Inflammatory macrophage (primary cell): ENCODE results near the gene PMVK.
"Not testable (repeated sequence)": the region's sequence is repeated elsewhere in the genome, so short reads cannot be mapped to it uniquely, and the experiment has no call there.

Experiments
- DNase-seq, 2 donors: peaks; one replicate each; pipeline ENCODE4 v3.0.0-alpha.2; 2020 to 2022

The PMVK gene

GRCh38 chr1:154912755-154913154, 23.8 kb downstream of the PMVK start:
- no peak for DNase-seq

- DNase-seq: no peak
Observed at GRCh38 chr1:154911691-154912550, 24.6 kb downstream of the PMVK start.

- no peak for DNase-seq
Observed at GRCh38 chr1:154910851-154911250, 25.7 kb downstream of the PMVK start.

- DNase-seq: no peak
Observed at GRCh38 chr1:154908937-154909336, 27.6 kb downstream of the PMVK start.

- not testable (repeated sequence) for DNase-seq
Observed at GRCh38 chr1:154908129-154908528, 28.4 kb downstream of the PMVK start.

GRCh38 chr1:154906621-154907081, 29.9 kb downstream of the PMVK start:
- DNase-seq: peak in 1 of 2 donors; percentile 19

GRCh38 chr1:154902938-154903566, 33.5 kb downstream of the PMVK start:
- DNase-seq: no peak

GRCh38 chr1:154901591-154901990, 34.9 kb downstream of the PMVK start:
- DNase-seq: no peak

- no peak for DNase-seq
Observed at GRCh38 chr1:154899041-154899440, 37.5 kb downstream of the PMVK start.

- no peak for DNase-seq
Observed at GRCh38 chr1:154896771-154897286, 39.7 kb downstream of the PMVK start.

- no peak for DNase-seq
Observed at GRCh38 chr1:154895798-154896197, 40.7 kb downstream of the PMVK start.

- DNase-seq: no peak
Observed at GRCh38 chr1:154891452-154891851, 45.1 kb downstream of the PMVK start.

- no peak for DNase-seq
Observed at GRCh38 chr1:154888757-154889156, 47.8 kb downstream of the PMVK start.

- no peak for DNase-seq
Observed at GRCh38 chr1:154886281-154887015, 50.1 kb downstream of the PMVK start.

- no peak for DNase-seq
Observed at GRCh38 chr1:154884869-154885701, 51.4 kb downstream of the PMVK start.

- DNase-seq: no peak
Observed at GRCh38 chr1:154883919-154884868, 52.3 kb downstream of the PMVK start.

GRCh38 chr1:154881820-154882535, 54.5 kb downstream of the PMVK start:
- no peak for DNase-seq

- DNase-seq: no peak
Observed at GRCh38 chr1:154880671-154881070, 55.8 kb downstream of the PMVK start.

GRCh38 chr1:154879038-154879421, 57.5 kb downstream of the PMVK start:
- DNase-seq: no peak

GRCh38 chr1:154878371-154879037, 58.0 kb downstream of the PMVK start:
- DNase-seq: peak; percentile 60 to 71
